Keratinocyte (primary cell): ENCODE data around the gene ASTN2.

Experiments
- CTCF ChIP-seq, 3 experiments: IDR thresholded peaks in 1 of 3; conservative IDR thresholded peaks in 1 of 3; optimal IDR thresholded peaks in 1 of 3; 2 replicates in 2 of 3; 3 replicates in 1 of 3; pipeline versions ENCODE3 to v1.5.1; 2011; ENCODE audit warnings: low read length in 3 of 3, mild to moderate bottlenecking in 3 of 3, moderate library complexity in 2 of 3, control low read depth in 1 of 3, inconsistent platforms in 1 of 3; ENCODE audit not compliant: insufficient read depth in 2 of 3; ENCODE audit errors: extremely low read depth in 1 of 3
- EZH2 ChIP-seq: IDR thresholded peaks from one replicate; pipeline ENCODE4 v1.6.1; 2012; ENCODE audit warnings: inconsistent platforms, mild to moderate bottlenecking, low read length, moderate library complexity

GRCh38 chr9:116494815-116495634, 919.8 kb downstream of the ASTN2 start:
- TF ChIP-seq CTCF (optimal IDR thresholded peaks at IDR 0.05 in 1 of 3, IDR thresholded peaks at IDR 0.05 in 1 of 3, conservative IDR thresholded peaks at IDR 0.05 in 1 of 3; ENCODE audit: extremely low read depth in 1 of 3, insufficient read depth in 2 of 3, low read length in 3 of 3) (peak; percentile 75 to 90 (median 89)), EZH2 (no peak)
